CD4-positive, alpha-beta T cell treated with Interleukin-12 subunit alpha and Interleukin-12 subunit beta, for 1 hour (primary cell): Measurements from ENCODE around the gene TRPM5.
"Not testable (repeated sequence)": the region's sequence is repeated elsewhere in the genome, so short reads cannot be mapped to it uniquely, and the experiment has no call there.

Source experiments
- DNase-seq: peaks from one replicate; pipeline ENCODE4 v3.0.0-alpha.2; 2020

Gene TRPM5, protein sequence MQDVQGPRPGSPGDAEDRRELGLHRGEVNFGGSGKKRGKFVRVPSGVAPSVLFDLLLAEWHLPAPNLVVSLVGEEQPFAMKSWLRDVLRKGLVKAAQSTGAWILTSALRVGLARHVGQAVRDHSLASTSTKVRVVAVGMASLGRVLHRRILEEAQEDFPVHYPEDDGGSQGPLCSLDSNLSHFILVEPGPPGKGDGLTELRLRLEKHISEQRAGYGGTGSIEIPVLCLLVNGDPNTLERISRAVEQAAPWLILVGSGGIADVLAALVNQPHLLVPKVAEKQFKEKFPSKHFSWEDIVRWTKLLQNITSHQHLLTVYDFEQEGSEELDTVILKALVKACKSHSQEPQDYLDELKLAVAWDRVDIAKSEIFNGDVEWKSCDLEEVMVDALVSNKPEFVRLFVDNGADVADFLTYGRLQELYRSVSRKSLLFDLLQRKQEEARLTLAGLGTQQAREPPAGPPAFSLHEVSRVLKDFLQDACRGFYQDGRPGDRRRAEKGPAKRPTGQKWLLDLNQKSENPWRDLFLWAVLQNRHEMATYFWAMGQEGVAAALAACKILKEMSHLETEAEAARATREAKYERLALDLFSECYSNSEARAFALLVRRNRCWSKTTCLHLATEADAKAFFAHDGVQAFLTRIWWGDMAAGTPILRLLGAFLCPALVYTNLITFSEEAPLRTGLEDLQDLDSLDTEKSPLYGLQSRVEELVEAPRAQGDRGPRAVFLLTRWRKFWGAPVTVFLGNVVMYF (N-terminal part only)

DNA sequence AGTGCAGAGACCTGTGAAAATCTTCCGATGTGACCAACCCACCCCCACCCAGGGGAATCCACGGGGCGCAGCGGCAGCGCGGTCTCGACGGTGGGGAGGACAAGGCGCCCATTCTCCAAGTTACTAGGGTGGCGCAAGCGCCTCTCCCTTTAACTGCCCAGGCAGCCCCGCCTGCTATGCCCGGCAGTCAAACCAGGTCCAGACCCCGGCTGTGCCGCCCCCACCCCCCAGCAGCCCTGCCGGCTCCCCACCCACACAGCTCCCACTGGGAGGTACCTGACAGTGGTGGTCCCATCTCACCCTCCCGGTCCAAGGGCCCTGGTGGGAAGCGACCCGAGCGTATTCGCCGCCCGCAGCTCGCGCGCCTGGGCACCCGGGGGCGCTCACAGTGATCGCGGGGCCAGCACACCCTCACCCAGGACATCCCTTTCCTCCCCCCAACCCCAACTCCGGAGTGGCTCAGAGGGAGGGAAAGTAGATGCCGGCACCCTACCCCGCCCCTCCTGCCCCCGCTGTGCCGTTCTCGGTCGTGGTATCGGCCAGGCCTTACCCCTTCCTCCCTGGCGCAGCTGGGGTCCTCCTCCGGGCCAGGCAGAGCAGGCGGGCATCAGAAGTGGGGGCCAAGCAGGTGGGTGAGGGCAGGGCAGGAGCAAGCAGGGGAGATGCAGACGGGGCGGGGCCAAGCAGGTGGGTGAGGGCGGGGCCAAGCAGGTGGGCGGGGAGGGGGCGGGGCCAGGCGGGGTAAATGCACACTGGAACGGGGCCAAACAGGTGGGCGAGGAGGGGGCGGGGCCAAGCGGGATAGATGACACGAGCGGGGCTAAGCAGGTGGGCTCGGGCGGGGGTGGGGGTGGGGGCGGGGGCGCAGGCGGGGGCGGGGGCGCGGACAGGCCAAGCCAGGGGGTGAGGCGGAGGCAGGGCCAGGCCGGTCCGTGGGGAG lies at the start of gene TRPM5:
TRPM5 (minus strand) TSS at position 634 of the 940 bp plus-strand sequence. CDS start 21,478 bp downstream, outside the sequence.
- peak; percentile 74 for DNase-seq

DNA sequence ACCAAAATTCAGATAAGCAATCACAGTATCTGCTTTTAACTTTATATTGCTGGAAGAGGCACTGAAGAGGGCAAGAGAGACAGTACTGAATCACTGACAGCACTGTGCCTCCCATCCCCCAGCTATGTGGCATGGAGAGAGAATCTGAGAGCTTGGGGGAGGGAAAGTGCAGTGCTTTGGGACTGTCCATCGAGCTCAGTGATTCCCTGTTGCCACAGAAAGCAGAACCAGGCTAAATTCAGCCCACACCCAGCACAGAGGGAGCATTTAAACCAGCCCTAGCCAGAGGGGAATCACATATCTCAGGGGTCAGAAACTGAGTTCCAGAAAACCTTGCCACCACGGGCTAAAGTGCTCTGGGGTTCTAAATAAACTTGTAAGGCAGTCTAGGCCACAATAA lies 44.8 kb upstream of the TRPM5 start:
- DNase-seq, result no peak

DNA sequence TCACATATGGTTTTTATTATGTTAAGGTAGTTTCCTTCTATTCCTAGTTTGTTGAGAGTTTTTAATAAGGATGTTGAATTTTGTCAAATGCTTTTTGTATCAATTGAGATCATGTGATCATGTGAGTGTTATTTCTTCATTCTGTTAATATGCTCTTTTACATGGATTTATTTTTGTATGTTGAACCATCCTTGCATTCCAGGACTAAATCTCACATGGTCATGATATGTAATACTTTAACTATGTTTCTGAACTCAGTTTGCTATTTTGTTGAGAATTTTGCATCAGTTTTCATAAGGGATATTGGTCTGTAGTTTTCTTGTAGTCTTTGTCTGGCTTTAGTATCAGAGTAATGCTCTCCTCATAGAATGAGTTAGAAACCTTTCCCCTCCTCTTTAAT lies 43.7 kb upstream of the TRPM5 start:
- no peak for DNase-seq

DNA sequence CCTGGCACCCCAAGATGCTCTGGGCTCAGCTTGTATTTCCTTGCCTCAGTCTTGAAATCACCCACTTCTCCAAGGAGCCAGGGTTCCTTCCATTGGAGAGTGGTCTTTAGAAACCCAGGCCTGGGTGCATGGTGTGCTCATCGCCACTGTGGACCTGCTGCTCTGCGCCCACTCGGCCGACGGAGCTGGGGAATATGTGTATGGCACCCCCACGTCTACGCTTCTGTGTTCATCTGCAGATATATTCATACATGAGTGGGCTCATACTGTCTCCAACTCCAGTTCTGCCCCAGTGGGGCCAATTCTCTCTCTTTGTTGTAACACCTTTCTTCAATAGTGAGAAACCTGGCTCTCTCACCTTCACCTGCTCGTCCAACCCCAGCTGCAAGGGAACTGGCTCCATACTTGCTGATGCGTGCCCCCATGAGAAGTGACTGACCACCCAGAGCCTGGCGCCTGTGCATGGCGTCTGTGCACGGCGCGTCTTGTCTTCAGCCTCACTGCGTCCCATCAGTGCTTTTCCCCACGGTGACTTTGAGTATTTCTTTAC lies 40.3 kb upstream of the TRPM5 start:
- no peak for DNase-seq

DNA sequence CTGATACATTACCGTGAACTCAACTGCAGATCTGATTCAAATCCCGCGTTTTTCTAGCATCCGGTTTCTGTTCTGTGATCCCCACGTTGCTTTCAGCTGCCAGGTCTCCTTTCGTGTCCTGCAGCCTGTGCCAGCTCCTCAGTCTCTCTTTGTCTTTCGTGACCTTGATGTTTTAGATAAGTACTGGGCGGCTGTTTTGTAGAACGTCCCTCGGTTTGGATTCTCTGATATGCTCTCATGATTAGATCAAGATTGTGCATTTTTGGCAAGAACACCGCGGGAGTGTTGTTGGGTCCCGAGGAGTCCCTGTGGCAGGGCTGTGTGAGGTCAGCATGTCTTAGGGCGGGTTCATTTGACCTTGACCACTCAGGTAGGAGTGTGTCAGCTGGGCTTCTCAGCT lies 39.1 kb upstream of the TRPM5 start:
- no peak for DNase-seq

DNA sequence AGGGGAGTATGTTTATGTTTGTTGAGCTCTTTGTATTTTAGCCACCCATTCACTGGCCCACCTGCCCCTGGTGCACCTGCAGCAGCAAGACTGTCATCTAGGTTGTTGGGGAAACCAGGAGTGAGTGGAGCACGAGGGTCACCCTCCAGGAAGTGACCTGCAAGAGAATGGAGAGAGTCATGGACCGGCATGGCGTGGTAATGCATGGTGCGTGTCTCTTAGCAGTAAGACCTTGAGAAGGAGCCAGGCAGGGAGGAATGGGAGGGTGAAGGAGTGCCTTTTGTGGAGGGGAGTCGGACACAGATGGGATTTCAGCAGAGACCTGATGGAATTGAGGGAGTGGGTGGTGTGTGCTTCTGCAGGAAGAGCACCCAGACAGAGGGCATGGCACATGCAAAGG lies 38.4 kb upstream of the TRPM5 start:
- no peak for DNase-seq

- DNase-seq, result no peak
Measured at GRCh38 chr11:2482204-2482603, 37.9 kb upstream of the TRPM5 start.

DNA sequence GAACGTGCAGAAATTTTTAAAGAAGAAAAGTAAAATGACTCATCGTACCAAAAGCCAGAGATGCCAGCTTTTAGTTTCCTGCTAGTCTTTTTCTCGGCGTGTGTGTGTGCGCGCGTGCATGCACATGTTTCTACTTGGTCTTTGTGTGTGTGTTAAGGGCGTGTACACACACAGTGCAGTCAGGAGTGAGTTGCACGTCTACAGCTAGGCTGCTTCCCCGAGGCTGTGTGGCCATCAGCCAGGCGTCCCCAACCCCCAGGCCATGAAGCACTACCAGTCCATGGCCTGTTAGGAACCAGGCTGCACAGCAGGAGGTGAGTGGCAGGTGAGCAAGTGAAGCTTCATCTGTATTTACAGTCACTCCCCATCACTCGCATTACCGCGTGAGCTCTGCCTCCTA lies 36.9 kb upstream of the TRPM5 start:
- DNase-seq, result no peak

DNA sequence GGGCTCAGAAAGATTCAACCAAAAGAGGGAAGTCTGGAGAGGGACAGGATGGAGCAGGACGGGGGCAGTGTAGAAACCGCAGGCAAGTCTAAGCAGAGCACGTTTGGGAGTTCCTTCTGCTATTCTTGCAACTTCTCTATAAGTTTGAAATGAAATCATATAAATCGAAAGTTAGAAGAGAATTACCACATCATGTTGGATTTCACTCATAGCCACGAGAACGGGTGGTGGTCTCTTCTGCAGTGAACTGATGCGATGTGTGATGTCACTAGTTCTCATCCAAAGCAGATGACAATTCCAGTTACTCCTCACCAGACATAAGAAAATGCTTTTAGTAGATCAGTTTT lies 36.5 kb upstream of the TRPM5 start:
- peak; percentile 10 for DNase-seq

DNA sequence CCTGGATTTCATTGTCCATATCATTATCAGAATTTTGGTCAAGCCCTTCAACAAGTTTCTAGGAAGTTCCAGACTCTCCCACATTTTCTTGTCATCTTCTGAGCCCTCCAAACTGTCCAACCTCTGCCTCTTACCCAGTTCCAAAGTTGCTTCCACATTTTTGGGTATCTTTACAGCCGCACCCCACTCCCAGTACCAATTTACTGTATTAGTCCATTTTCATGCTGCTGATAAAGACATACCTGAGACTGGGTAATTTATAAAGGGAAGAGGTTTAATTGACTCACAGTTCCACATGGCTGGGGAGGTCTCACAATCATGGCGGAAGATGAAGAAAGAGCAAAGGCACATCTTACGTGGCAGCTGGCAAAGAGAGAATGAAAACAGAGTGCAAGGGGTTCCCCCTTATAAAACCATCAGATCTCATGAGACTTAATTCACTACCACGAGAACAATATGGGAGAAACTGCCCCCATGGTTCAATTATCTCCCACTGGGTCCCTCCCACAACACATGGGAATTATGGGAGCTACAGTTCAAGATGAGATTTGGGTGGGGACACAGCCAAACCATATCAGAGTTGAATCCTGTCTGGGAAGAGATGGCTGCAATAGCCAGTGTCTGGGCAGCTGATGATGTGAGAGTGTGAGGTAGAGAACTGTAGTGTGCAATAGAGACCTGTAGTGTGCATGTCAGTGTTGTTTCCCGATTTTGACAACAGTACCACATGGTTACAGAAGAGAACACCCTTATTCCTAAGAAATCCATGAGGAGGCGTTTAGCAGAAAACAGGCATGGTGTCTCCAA lies 36.0 kb upstream of the TRPM5 start:
- not testable (repeated sequence) for DNase-seq

- DNase-seq, result no peak
Measured at GRCh38 chr11:2477936-2478335, 33.6 kb upstream of the TRPM5 start.

DNA sequence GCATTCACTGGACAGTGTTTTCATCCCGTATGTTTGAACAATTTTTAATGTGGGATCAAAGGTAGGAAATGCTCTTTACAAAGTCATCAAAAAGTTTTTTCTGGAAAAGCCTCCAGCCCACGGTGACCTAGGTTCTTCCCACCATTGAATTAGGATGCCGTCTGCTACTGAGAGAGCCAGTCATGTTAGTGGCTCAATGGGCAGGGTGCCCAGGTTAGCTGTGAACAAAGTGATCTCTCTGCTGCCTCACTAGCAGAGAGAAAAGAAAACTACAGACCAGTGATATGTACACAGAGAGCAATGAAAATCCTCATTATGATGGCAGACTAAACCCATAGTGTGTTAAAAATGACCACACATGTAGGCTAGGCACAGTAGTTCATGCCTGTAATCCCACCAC lies 32.9 kb upstream of the TRPM5 start:
- DNase-seq, result no peak

DNA sequence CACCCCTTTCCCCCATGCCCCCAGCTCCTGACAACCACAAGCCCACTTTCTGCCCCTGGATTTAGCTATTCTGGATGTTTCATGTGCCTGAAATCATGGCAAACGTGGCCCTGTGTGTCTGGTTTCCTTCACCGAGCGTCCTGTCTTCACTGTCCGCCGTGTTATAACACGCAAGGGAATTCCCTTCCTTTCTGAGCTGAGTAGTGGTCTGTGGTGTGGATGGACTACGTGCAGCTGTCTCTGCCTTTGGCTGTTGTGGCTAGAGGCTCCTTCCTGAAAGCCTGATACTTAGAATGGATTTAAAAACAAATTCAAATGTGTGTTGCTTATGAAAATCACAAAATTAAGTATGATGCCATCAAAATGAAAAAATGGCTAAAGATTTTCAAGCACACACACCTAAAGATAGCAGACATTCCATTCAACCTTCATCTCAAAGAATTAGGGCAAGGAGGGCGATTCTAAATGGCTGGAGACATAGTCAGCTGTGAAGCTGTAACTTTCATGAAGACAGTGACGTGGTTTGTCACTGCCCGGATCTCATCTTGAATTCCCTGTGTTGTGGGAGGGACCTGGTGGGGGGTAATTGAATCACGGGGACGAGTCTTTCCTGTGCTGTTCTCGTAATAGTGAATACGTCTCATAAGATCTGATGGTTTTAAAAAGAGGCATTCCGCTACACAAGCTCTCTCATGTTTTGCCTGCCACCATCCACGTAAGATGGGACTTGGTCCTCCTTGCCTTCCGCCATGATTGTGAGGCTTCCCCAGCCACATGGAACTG lies 31.0 kb upstream of the TRPM5 start:
- no peak for DNase-seq

GRCh38 chr11:2474059-2474901 lies 30.0 kb upstream of the TRPM5 start:
- no peak for DNase-seq

GRCh38 chr11:2473361-2474058 lies 29.2 kb upstream of the TRPM5 start:
- DNase-seq, result no peak

GRCh38 chr11:2472428-2473186 lies 28.3 kb upstream of the TRPM5 start:
- DNase-seq, result no peak

- no peak for DNase-seq
Measured at GRCh38 chr11:2471804-2472096, 27.4 kb upstream of the TRPM5 start.

GRCh38 chr11:2471048-2471803 lies 26.9 kb upstream of the TRPM5 start:
- no peak for DNase-seq
